OCI-LY7 (cell line): Measurements from ENCODE around the gene SPESP1. TPM values are rescaled to one million over a fixed set of nuclear protein-coding genes. Genes with fewer than 3 reads are reported as not detected.

Experiments used
- BruUV-seq: library from RNA; stranded (reverse); fragments of 400-500 nt; replicated peaks from 2 replicates; lab custom pipeline; 2021; lab: Mats Ljungman, UMichigan
- CTCF ChIA-PET: fragments of 300-600 bp; sonication (Branson Sonifier 250); formaldehyde crosslinking; loops from one replicate; lab custom pipeline; 2022; ENCODE audit warnings: antibody characterized with exemption; ENCODE audit not compliant: unreplicated experiment; lab: Charles Lee
- POLR2A ChIA-PET: fragments of 300-600 bp; sonication (Branson Sonifier 250); formaldehyde crosslinking; loops from one replicate; lab custom pipeline; 2022; ENCODE audit warnings: antibody characterized with exemption; lab: Charles Lee
- DNase-seq: peaks from one replicate; pipeline ENCODE4 v3.0.0-alpha.2; 2015; ENCODE audit warnings: low spot score
- H2AFZ ChIP-seq: fragments of 200-600 bp; sonication (generic), shearing (Covaris generic); 2 replicates; pipeline ENCODE4 v1.6.1; 2014; ENCODE audit warnings: mild to moderate bottlenecking, antibody characterized with exemption, low read length, moderate library complexity
- H3K27ac ChIP-seq: fragments of 200-600 bp; sonication (generic); 2 replicates; pipeline ENCODE4 v1.5.1; 2014; ENCODE audit warnings: mixed run types, low read depth, mild to moderate bottlenecking, moderate library complexity, low read length, inconsistent platforms; ENCODE audit not compliant: poor library complexity, severe bottlenecking
- H3K36me3 ChIP-seq: fragments of 200-600 bp; sonication (generic); 2 replicates; pipeline ENCODE4 v1.6.1; 2014; ENCODE audit warnings: mild to moderate bottlenecking, antibody characterized with exemption, low read length, moderate library complexity, mixed read lengths; ENCODE audit not compliant: insufficient read depth
- H3K4me1 ChIP-seq: fragments of 200-600 bp; sonication (generic); 2 replicates; pipeline ENCODE4 v1.5.1; 2014; ENCODE audit warnings: mild to moderate bottlenecking, low read length; ENCODE audit not compliant: insufficient read depth, poor library complexity, severe bottlenecking
- H3K4me2 ChIP-seq: fragments of 200-600 bp; sonication (generic); 2 replicates; pipeline ENCODE4 v1.6.1; 2014; ENCODE audit warnings: mild to moderate bottlenecking, low read length
- H3K4me3 ChIP-seq: fragments of 200-600 bp; sonication (generic); 2 replicates; pipeline ENCODE4 v1.5.1; 2014; ENCODE audit warnings: mild to moderate bottlenecking, low read depth, low read length; ENCODE audit not compliant: poor library complexity, severe bottlenecking
- H3K79me2 ChIP-seq: fragments of 200-600 bp; sonication (generic); 2 replicates; pipeline ENCODE4 v1.6.1; 2016; ENCODE audit warnings: low read depth, mild to moderate bottlenecking, low read length, moderate library complexity, mixed read lengths; ENCODE audit not compliant: insufficient read depth
- H3K9me2 ChIP-seq: fragments of 200-600 bp; sonication (generic); 2 replicates; pipeline ENCODE4 v1.6.1; 2016; ENCODE audit warnings: mild to moderate bottlenecking, low read length, mixed read lengths; ENCODE audit not compliant: insufficient read depth
- H3K9me3 ChIP-seq: fragments of 200-600 bp; sonication (generic); 2 replicates; pipeline ENCODE4 v1.6.1; 2014; ENCODE audit warnings: mild to moderate bottlenecking, mixed run types, low read length, mixed read lengths
- H4K20me1 ChIP-seq: fragments of 200-600 bp; sonication (generic); 2 replicates; pipeline ENCODE4 v1.6.1; 2014; ENCODE audit warnings: mild to moderate bottlenecking, antibody characterized with exemption, low read length, moderate library complexity, mixed read lengths; ENCODE audit not compliant: insufficient read depth
- CTCF ChIP-seq: fragments of 200-600 bp; sonication (generic); conservative IDR thresholded peaks from 2 replicates; pipeline ENCODE4 v1.5.1; 2014; ENCODE audit warnings: mild to moderate bottlenecking, antibody characterized with exemption, low read length, moderate library complexity, mixed read lengths
- EZH2phosphoT487 ChIP-seq: fragments of 200-600 bp; sonication (generic); IDR thresholded peaks from 2 replicates; pipeline ENCODE4 v1.6.1; 2018; ENCODE audit warnings: low read depth, borderline replicate concordance, mild to moderate bottlenecking, mixed run types, antibody characterized with exemption, low read length, moderate library complexity, mixed read lengths
- intact Hi-C: fragments of 100-400 bp; cut with micrococcal nuclease; formaldehyde crosslinking; loops from one replicate; pipeline ENCODE4 v1.10.0; 2022; ENCODE audit not compliant: unreplicated experiment
- total RNA-seq, 2 experiments: library from RNA; depleted of rRNA in 1 of 2; stranded (reverse); fragments of >200 nt in 1 of 2; shearing (Covaris generic) in 1 of 2; gene quantifications; 2 replicates each; pipeline ENCODE4 v1.2.3, GENCODE V29; 2014 to 2022

SPESP1 gene
- total RNA-seq, 2 experiments from 2014 or later = not detected

- ChIA-PET CTCF (no interaction called here), POLR2A (no interaction called here)
- Histone ChIP-seq H3K79me2 (no peaks in the 10 kb centered on the region), H3K27ac (no peak overlapping the region), H3K36me3 (no peaks in the 10 kb centered on the region), H3K9me2 (no peaks in the 10 kb centered on the region), H4K20me1 (no peaks in the 10 kb centered on the region), H3K9me3 (no peaks in the 10 kb centered on the region), H2AFZ (no peak overlapping the region), H3K4me3 (no peak overlapping the region), H3K4me1 (no peaks in the 10 kb centered on the region), H3K4me2 (no peak overlapping the region)
- BruUV-seq = no TSS peak
- intact Hi-C loops = no loop called here
- no peak for DNase-seq
- no peak for TF ChIP-seq CTCF
- TF ChIP-seq EZH2phosphoT487 = no peak
These were observed 64.8 kb downstream of the SPESP1 start for GRCh38 chr15:68994981-68995761.

Other genes with a start within 250 kb of the SPESP1 start
- gene ANP32A, start 109.6 kb upstream of the SPESP1 start, total RNA-seq (2014; rRNA removed; shearing (Covaris generic)) = 232 and 282 TPM in 2 replicates
- 563 and 580 TPM in 2 replicates for gene ANP32A, start 109.6 kb upstream of the SPESP1 start, total RNA-seq (2022)
- gene NOX5, start 84.2 kb downstream of the SPESP1 start, total RNA-seq (2014; rRNA removed; shearing (Covaris generic)) = not detected in 2 replicates
- gene NOX5, start 84.2 kb downstream of the SPESP1 start, total RNA-seq (2022) = not detected in 2 replicates
- gene GLCE, start 230.1 kb downstream of the SPESP1 start, total RNA-seq (2014; rRNA removed; shearing (Covaris generic)) = 7.1 and 7.3 TPM in 2 replicates
- gene GLCE, start 230.1 kb downstream of the SPESP1 start, total RNA-seq (2022) = 7.0 and 7.2 TPM in 2 replicates